Mesothelial cell of epicardium (in vitro differentiated cells): ENCODE measurements around the gene KIRREL3. TPM values are rescaled to one million over a fixed set of nuclear protein-coding genes. Genes with fewer than 3 reads are reported as not detected.

Experiments used
- DNase-seq, 2 experiments: peaks; one replicate each; pipeline ENCODE4 v3.0.0; 2021; ENCODE audit warnings: low spot score in 2 of 2; ENCODE audit not compliant: unreplicated experiment in 2 of 2
- H3K27ac Mint-ChIP-seq: 2 replicates; pipeline ENCODE4 v1.8.0; 2021; ENCODE audit warnings: mixed read lengths
- H3K27me3 Mint-ChIP-seq: 2 replicates; pipeline ENCODE4 v1.8.0; 2021; ENCODE audit warnings: low read depth, mixed read lengths
- H3K36me3 Mint-ChIP-seq: 2 replicates; pipeline ENCODE4 v1.8.0; 2021; ENCODE audit warnings: mixed read lengths
- H3K4me1 Mint-ChIP-seq: 2 replicates; pipeline ENCODE4 v1.8.0; 2021; ENCODE audit warnings: mixed read lengths
- H3K4me3 Mint-ChIP-seq: 2 replicates; pipeline ENCODE4 v1.8.0; 2021; ENCODE audit warnings: mild to moderate bottlenecking, moderate library complexity, mixed read lengths
- H3K9me3 Mint-ChIP-seq: 2 replicates; pipeline ENCODE4 v1.8.0; 2021; ENCODE audit warnings: mixed read lengths
- total RNA-seq: library from RNA; stranded (reverse); gene quantifications from 3 replicates; pipeline ENCODE4 v1.2.1, GENCODE V29; 2021
- TF ChIP-seq, protein P1 (sequence below): fragments of 200-600 bp; sonication (generic); IDR thresholded peaks from one replicate; pipeline ENCODE4 v1.5.0; 2021; ENCODE audit warnings: antibody characterized with exemption; ENCODE audit not compliant: unreplicated experiment

KIRREL3 gene
- total RNA-seq, 1 donor from 2014 or later: 0.31 TPM

- no peak for DNase-seq
- peaks cover 46% of the 10 kb centered on the region for H3K27me3 Mint-ChIP-seq
Measured at GRCh38 chr11:126790550-126791081, 210.0 kb downstream of the KIRREL3 start.

DNA sequence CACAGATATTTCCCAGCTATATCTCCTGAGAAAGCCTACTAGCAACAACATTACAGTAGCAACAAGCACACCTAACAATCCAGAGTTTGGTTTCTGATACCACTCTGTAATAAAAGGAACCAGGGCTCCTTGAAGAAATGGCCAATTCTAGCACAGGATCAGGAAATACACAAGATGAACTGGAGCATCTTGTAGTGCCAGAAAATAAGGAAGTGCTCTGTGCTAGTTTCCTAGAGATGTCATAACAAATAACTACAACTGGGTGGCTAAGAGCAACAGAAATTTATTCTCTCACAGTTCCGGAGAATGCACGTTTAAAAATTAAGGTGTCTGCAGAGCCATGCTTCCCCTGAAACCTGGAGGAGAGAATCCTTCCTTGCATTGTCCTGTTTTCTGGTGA, 217.8 kb downstream of the KIRREL3 start:
- Mint-ChIP-seq H3K4me1 (peaks cover 9% of the 10 kb centered on the region), H3K36me3 (no peaks in the 10 kb centered on the region), H3K27ac (no peak overlapping the region), H3K9me3 (no peaks in the 10 kb centered on the region), H3K27me3 (peaks cover 76% of the 10 kb centered on the region), H3K4me3 (no peak overlapping the region)
- TF ChIP-seq, protein P1, sequence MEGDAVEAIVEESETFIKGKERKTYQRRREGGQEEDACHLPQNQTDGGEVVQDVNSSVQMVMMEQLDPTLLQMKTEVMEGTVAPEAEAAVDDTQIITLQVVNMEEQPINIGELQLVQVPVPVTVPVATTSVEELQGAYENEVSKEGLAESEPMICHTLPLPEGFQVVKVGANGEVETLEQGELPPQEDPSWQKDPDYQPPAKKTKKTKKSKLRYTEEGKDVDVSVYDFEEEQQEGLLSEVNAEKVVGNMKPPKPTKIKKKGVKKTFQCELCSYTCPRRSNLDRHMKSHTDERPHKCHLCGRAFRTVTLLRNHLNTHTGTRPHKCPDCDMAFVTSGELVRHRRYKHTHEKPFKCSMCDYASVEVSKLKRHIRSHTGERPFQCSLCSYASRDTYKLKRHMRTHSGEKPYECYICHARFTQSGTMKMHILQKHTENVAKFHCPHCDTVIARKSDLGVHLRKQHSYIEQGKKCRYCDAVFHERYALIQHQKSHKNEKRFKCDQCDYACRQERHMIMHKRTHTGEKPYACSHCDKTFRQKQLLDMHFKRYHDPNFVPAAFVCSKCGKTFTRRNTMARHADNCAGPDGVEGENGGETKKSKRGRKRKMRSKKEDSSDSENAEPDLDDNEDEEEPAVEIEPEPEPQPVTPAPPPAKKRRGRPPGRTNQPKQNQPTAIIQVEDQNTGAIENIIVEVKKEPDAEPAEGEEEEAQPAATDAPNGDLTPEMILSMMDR: no peak
- no peak for DNase-seq

More at GRCh38 chr11:126790550-126791081, 210.0 kb downstream of the KIRREL3 start:
- H3K36me3 Mint-ChIP-seq: no peaks in the 10 kb centered on the region
- H3K27ac Mint-ChIP-seq: no peak overlapping the region
- TF ChIP-seq, protein P1: no peak
- H3K4me1 Mint-ChIP-seq: no peaks in the 10 kb centered on the region
- no peak overlapping the region for H3K4me3 Mint-ChIP-seq
- H3K9me3 Mint-ChIP-seq: no peaks in the 10 kb centered on the region

GRCh38 chr11:126781942-126782341, 218.6 kb downstream of the KIRREL3 start:
- peaks cover 77% of the 10 kb centered on the region for H3K27me3 Mint-ChIP-seq
- TF ChIP-seq, protein P1: no peak
- no peaks in the 10 kb centered on the region for H3K9me3 Mint-ChIP-seq
- H3K27ac Mint-ChIP-seq: no peak overlapping the region
- no peaks in the 10 kb centered on the region for H3K36me3 Mint-ChIP-seq
- DNase-seq: no peak
- peaks cover 9% of the 10 kb centered on the region for H3K4me1 Mint-ChIP-seq
- H3K4me3 Mint-ChIP-seq: no peak overlapping the region

DNA sequence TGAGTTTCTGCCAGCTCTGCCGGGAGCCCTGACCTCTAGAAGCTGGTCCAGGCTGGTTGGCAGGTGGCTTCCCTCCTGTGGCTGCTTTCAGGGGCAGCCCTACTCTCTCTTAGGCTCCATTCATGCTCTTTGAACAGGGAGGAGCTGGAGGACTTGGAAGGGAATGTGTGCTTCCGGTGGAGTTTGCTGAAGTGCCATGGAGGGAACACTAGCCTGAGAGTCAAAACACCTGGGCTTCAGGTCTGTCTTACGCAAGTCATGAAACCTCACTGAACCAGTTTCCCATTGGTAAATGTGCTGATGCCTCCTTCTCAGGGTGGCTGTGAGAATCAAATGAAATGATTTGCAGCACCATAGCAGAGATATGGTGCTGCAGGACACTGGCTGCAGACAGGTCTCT, 224.5 kb downstream of the KIRREL3 start:
- Mint-ChIP-seq H3K36me3 (no peaks in the 10 kb centered on the region), H3K27me3 (peaks cover 85% of the 10 kb centered on the region), H3K27ac (no peak overlapping the region), H3K9me3 (no peaks in the 10 kb centered on the region), H3K4me3 (no peak overlapping the region), H3K4me1 (peaks cover 4% of the 10 kb centered on the region)
- TF ChIP-seq, protein P1: no peak
- no peak for DNase-seq

DNA sequence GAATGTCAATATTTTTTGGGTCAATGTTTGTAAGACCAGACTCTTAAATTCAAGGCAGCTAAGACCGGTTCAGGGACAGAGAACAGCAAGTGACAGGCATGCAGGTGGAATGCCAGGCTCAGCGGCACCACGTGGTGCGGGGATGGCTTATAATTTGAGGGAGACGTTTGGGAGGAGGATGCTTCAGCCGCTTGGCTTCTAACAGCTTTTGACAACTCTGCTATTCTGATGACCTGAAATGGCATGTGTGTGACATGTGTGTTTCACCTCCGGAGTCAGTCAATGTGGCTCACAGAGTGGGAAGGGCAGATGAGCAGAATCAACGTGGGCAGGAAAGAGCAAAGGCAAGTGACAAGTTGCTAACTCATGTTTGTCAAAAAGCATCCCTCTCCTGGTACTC, 228.3 kb downstream of the KIRREL3 start:
- DNase-seq: no peak
- Mint-ChIP-seq H3K9me3 (no peaks in the 10 kb centered on the region), H3K27ac (no peak overlapping the region), H3K36me3 (no peaks in the 10 kb centered on the region), H3K4me1 (no peaks in the 10 kb centered on the region), H3K27me3 (peaks cover 66% of the 10 kb centered on the region), H3K4me3 (no peak overlapping the region)
- TF ChIP-seq, protein P1: no peak

DNA sequence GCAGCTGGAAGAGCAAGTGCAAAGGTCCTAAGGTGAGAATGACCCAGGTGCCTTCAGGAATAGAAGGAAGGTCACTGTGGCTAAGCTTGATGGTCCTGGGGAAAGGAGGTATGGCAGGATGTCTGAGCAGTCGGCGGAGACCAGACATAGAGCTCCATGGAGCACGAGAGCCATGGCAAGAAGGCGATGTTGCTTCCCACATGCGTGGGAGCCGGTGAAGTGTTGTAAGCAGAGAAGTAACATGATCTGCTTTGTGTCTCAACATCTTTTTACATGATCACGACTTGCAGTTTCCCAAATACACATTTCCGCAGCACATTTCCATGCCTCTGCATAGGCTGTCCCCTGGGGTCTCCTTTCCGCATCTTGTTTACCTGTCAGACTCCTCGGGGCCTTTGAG, 231.9 kb downstream of the KIRREL3 start:
- Mint-ChIP-seq H3K27me3 (peaks cover 55% of the 10 kb centered on the region), H3K27ac (no peak overlapping the region), H3K4me3 (no peak overlapping the region), H3K4me1 (peaks cover 4% of the 10 kb centered on the region), H3K9me3 (no peaks in the 10 kb centered on the region), H3K36me3 (no peaks in the 10 kb centered on the region)
- TF ChIP-seq, protein P1: no peak
- no peak for DNase-seq
